IMR-90 (cell line): ENCODE measurements around the gene MEF2C. TPM values are rescaled to one million over a fixed set of nuclear protein-coding genes. Genes with fewer than 3 reads are reported as not detected.

ENCODE experiments used
- ATAC-seq: fragments of 200-7000 bp; cut with Tn5 transposase; 2 replicates; pipeline ENCODE4 v1.9.1; 2020; ENCODE audit warnings: low read depth, mild to moderate bottlenecking, moderate library complexity
- BruUV-seq: library from RNA; stranded (reverse); fragments of 400-500 nt; replicated peaks from 2 replicates; lab custom pipeline; 2021; lab: Mats Ljungman, UMichigan
- CTCF ChIA-PET: fragments of 300-600 bp; formaldehyde crosslinking; extraction: SDS; loops from one replicate; lab custom pipeline; 2021; ENCODE audit warnings: antibody characterized with exemption; lab: Yijun Ruan, JAX
- POLR2A ChIA-PET: fragments of 300-600 bp; sonication (Branson Sonifier 250); formaldehyde crosslinking; loops from one replicate; lab custom pipeline; 2022; ENCODE audit warnings: antibody characterized with exemption; ENCODE audit not compliant: unreplicated experiment; lab: Charles Lee
- DNase-seq: peaks from one replicate; pipeline ENCODE4 v3.0.0; 2013
- H2AFZ ChIP-seq: replicated peaks from 2 replicates; pipeline ENCODE3; 2013; ENCODE audit warnings: low read length, mild to moderate bottlenecking; ENCODE audit not compliant: poor library complexity
- H2AK5ac ChIP-seq: 2 replicates; pipeline ENCODE4 v1.6.1; 2013; ENCODE audit warnings: low read depth, low read length, inconsistent platforms
- H2AK9ac ChIP-seq: replicated peaks from 2 replicates; pipeline ENCODE3; 2013; ENCODE audit warnings: mild to moderate bottlenecking, low read depth, low read length, moderate library complexity; ENCODE audit not compliant: poor library complexity
- H2BK120ac ChIP-seq: 2 replicates; pipeline ENCODE4 v1.6.1; 2013; ENCODE audit warnings: low read depth, low read length, inconsistent platforms
- H2BK15ac ChIP-seq: 3 replicates; pipeline ENCODE4 v1.6.1; 2013; ENCODE audit warnings: low read depth, low read length, inconsistent platforms
- H2BK20ac ChIP-seq: 2 replicates; pipeline ENCODE4 v1.6.1; 2013; ENCODE audit warnings: low read depth, mild to moderate bottlenecking, inconsistent platforms, low read length, moderate library complexity
- H2BK5ac ChIP-seq: 2 replicates; pipeline ENCODE4 v1.6.1; 2013; ENCODE audit warnings: mild to moderate bottlenecking, low read depth, low read length, inconsistent platforms; ENCODE audit not compliant: poor library complexity, severe bottlenecking
- H3K14ac ChIP-seq: replicated peaks from 2 replicates; pipeline ENCODE4 v1.6.1; 2013; ENCODE audit warnings: low read depth, low read length, inconsistent platforms
- H3K18ac ChIP-seq: 2 replicates; pipeline ENCODE4 v1.6.1; 2013; ENCODE audit warnings: low read depth, low read length, control low read depth
- H3K23ac ChIP-seq: 2 replicates; pipeline ENCODE4 v1.6.1; 2013; ENCODE audit warnings: low read depth, low read length, inconsistent platforms
- H3K27ac ChIP-seq: 2 replicates; pipeline ENCODE4 v1.5.1; 2013; ENCODE audit warnings: mild to moderate bottlenecking, control low read depth, low read length; ENCODE audit not compliant: insufficient read depth
- H3K27me3 ChIP-seq: 2 replicates; pipeline ENCODE4 v1.6.1; 2013; ENCODE audit warnings: low read length; ENCODE audit not compliant: control insufficient read depth, insufficient read depth
- H3K36me3 ChIP-seq: 2 replicates; pipeline ENCODE4 v1.6.1; 2013; ENCODE audit warnings: low read length, mixed read lengths; ENCODE audit not compliant: control insufficient read depth, insufficient read depth
- H3K4ac ChIP-seq: 2 replicates; pipeline ENCODE4 v1.6.1; 2013; ENCODE audit warnings: low read depth, low read length, inconsistent platforms
- H3K4me1 ChIP-seq: 2 replicates; pipeline ENCODE4 v1.6.1; 2013; ENCODE audit warnings: low read length, mixed read lengths; ENCODE audit not compliant: control insufficient read depth, insufficient read depth
- H3K4me2 ChIP-seq: 2 replicates; pipeline ENCODE4 v1.6.1; 2013; ENCODE audit warnings: low read depth, mild to moderate bottlenecking, control low read depth, low read length, moderate library complexity
- H3K4me3 ChIP-seq: 2 replicates; pipeline ENCODE4 v1.5.1; 2013; ENCODE audit warnings: low read depth, mild to moderate bottlenecking, control low read depth, low read length, moderate library complexity; ENCODE audit not compliant: insufficient read depth
- H3K56ac ChIP-seq: 2 replicates; pipeline ENCODE4 v1.6.1; 2013; ENCODE audit warnings: low read length, inconsistent platforms; ENCODE audit not compliant: insufficient read depth; ENCODE audit errors: extremely low read depth
- H3K79me1 ChIP-seq, 2 experiments: 2 replicates each; pipeline ENCODE4 v1.6.1; 2013; ENCODE audit warnings: low read length in 2 of 2, inconsistent platforms in 1 of 2, low read depth in 1 of 2
- H3K9ac ChIP-seq: 2 replicates; pipeline ENCODE4 v1.6.1; 2013; ENCODE audit warnings: low read depth, low read length, control low read depth
- H3K9me1 ChIP-seq: 2 replicates; pipeline ENCODE4 v1.6.1; 2013; ENCODE audit warnings: low read length, inconsistent platforms; ENCODE audit not compliant: insufficient read depth
- H3K9me3 ChIP-seq: 2 replicates; pipeline ENCODE4 v1.6.1; 2013; ENCODE audit warnings: low read length; ENCODE audit not compliant: control insufficient read depth, insufficient read depth
- H4K20me1 ChIP-seq: 2 replicates; pipeline ENCODE4 v1.6.1; 2013; ENCODE audit warnings: low read length, inconsistent platforms; ENCODE audit not compliant: insufficient read depth
- H4K5ac ChIP-seq: 2 replicates; pipeline ENCODE4 v1.6.1; 2013; ENCODE audit warnings: mild to moderate bottlenecking, low read depth, low read length, control low read depth
- H4K8ac ChIP-seq, 2 experiments: 2 replicates each; pipeline ENCODE4 v1.6.1; 2013; ENCODE audit warnings: low read depth in 2 of 2, low read length in 2 of 2, control low read depth in 1 of 2, inconsistent platforms in 1 of 2
- H4K91ac ChIP-seq: 2 replicates; pipeline ENCODE4 v1.6.1; 2013; ENCODE audit warnings: low read depth, low read length, inconsistent platforms; ENCODE audit not compliant: insufficient read depth
- BHLHE40 ChIP-seq: fragments of 150-350 bp; IDR thresholded peaks from 2 replicates; pipeline ENCODE4 v1.6.1; 2016; ENCODE audit warnings: mild to moderate bottlenecking, low read depth, low read length
- CHD1 ChIP-seq: IDR thresholded peaks from 2 replicates; pipeline ENCODE4 v1.6.1; 2012; ENCODE audit warnings: low read depth, low read length, improper control_type of control experiment
- CTCF ChIP-seq: conservative IDR thresholded peaks from 2 replicates; pipeline ENCODE4 v1.5.1; 2012; ENCODE audit warnings: mild to moderate bottlenecking, low read depth, low read length, improper control_type of control experiment
- ELK1 ChIP-seq: fragments of 150-350 bp; IDR thresholded peaks from 2 replicates; pipeline ENCODE4 v1.6.1; 2016; ENCODE audit warnings: low read depth, mild to moderate bottlenecking, low read length, moderate library complexity, borderline replicate concordance
- FOS ChIP-seq: fragments of 150-350 bp; IDR thresholded peaks from 2 replicates; pipeline ENCODE4 v1.6.1; 2016; ENCODE audit warnings: low read depth, low read length
- MAFK ChIP-seq: IDR thresholded peaks from 2 replicates; pipeline ENCODE4 v1.6.1; 2012; ENCODE audit warnings: low read depth, low read length, improper control_type of control experiment
- MAZ ChIP-seq: IDR thresholded peaks from 2 replicates; pipeline ENCODE4 v1.6.1; 2012; ENCODE audit warnings: low read depth, mild to moderate bottlenecking, low read length, improper control_type of control experiment, moderate library complexity, borderline replicate concordance
- MXI1 ChIP-seq: IDR thresholded peaks from 2 replicates; pipeline ENCODE4 v1.6.1; 2012; ENCODE audit warnings: low read depth, mild to moderate bottlenecking, low read length, moderate library complexity, borderline replicate concordance
- RAD21 ChIP-seq: IDR thresholded peaks from 2 replicates; pipeline ENCODE4 v1.6.1; 2012; ENCODE audit warnings: low read length, improper control_type of control experiment
- RCOR1 ChIP-seq: IDR thresholded peaks from 2 replicates; pipeline ENCODE4 v1.6.1; 2012; ENCODE audit warnings: mild to moderate bottlenecking, low read length, improper control_type of control experiment; ENCODE audit not compliant: insufficient replicate concordance
- RFX5 ChIP-seq: IDR thresholded peaks from 2 replicates; pipeline ENCODE4 v1.8.0; 2012; ENCODE audit warnings: low read depth, mild to moderate bottlenecking, low read length, moderate library complexity
- SMC3 ChIP-seq: fragments of 150-350 bp; IDR thresholded peaks from 2 replicates; pipeline ENCODE4 v1.6.1; 2016; ENCODE audit warnings: low read depth, mild to moderate bottlenecking, antibody characterized with exemption, low read length, moderate library complexity
- USF2 ChIP-seq: fragments of 150-350 bp; IDR thresholded peaks from 2 replicates; pipeline ENCODE4 v1.6.1; 2017; ENCODE audit warnings: mild to moderate bottlenecking, antibody characterized with exemption, low read length, low read depth
- WGBS, 2 experiments: methylation state at CpG; one replicate each; pipeline versions ENCODE4 v1.1.5 to v1.1.7; 2013; ENCODE audit warnings: missing lambda C conversion rate in 2 of 2; ENCODE audit not compliant: insufficient read length in 1 of 2; ENCODE audit errors: extremely low coverage in 2 of 2; 5-methylcytosine and 5-hydroxymethylcytosine counted together
- dilution Hi-C: fragments of 300-500 bp; cut with HindIII; formaldehyde crosslinking; loops from one replicate; pipeline ENCODE4 v1.14.3; 2018; ENCODE audit warnings: low sequenced_read_pairs; ENCODE audit not compliant: unreplicated experiment
- in situ Hi-C: fragments of 300-500 bp; cut with MboI; formaldehyde crosslinking; loops from 3 replicates; pipeline ENCODE4 v1.14.3; 2019; ENCODE audit warnings: low sequenced_read_pairs, inconsistent platforms, mixed read lengths
- intact Hi-C: fragments of 100-400 bp; cut with micrococcal nuclease; formaldehyde crosslinking; loops from 2 replicates; pipeline ENCODE4 v1.10.0; 2022
- polyA plus RNA-seq, 3 experiments: library from polyadenylated mRNA; depleted of rRNA; stranded (reverse); fragments of >200 nt; gene quantifications; 2 replicates each; pipeline ENCODE4 v1.2.3, GENCODE V29; 2012; ENCODE audit warnings: low replicate concordance in 1 of 3
- total RNA-seq: library from RNA; depleted of rRNA; stranded (reverse); fragments of >200 nt; gene quantifications from 2 replicates; pipeline ENCODE4 v1.2.3, GENCODE V29; 2012

The MEF2C gene
- total and polyA plus RNA-seq, 2 of the 4 experiments (the other 2 are of a cell fraction) = 1.5 to 6.8 TPM

- Histone ChIP-seq H4K5ac (no peak overlapping the region), H3K4me3 (no peak overlapping the region), H3K23ac (no peak overlapping the region), H4K91ac (no peak overlapping the region), H2BK15ac (no peak overlapping the region), H3K9me3 (no peaks in the 10 kb centered on the region), H2AK9ac (no peak overlapping the region), H3K9me1 (no peaks in the 10 kb centered on the region), H2BK20ac (no peak overlapping the region), H3K18ac (no peak overlapping the region), H3K14ac (no peak overlapping the region), H3K4me1 (no peaks in the 10 kb centered on the region), H3K27ac (no peak overlapping the region), H2BK120ac (no peak overlapping the region), H3K56ac (no peak overlapping the region), H4K8ac (no peak overlapping the region), H3K4me2 (no peak overlapping the region), H3K9ac (no peak overlapping the region), H2AFZ (no peak overlapping the region), H3K27me3 (no peaks in the 10 kb centered on the region), H3K36me3 (no peaks in the 10 kb centered on the region), H3K79me1 (no peaks in the 10 kb centered on the region), H3K4ac (no peak overlapping the region), H4K20me1 (no peaks in the 10 kb centered on the region), H2BK5ac (no peak overlapping the region), H2AK5ac (no peak overlapping the region)
- intact Hi-C loops = no loop called here
- BruUV-seq = no TSS peak
- dilution Hi-C loops = no loop called here
- in situ Hi-C loops = no loop called here
- CTCF ChIA-PET = no interaction called here
- no CpG with 5 or more reads among the region's 5 CpGs for WGBS, 2 experiments
- POLR2A ChIA-PET = no interaction called here
- no peak for ATAC-seq
- TF ChIP-seq MXI1 (no peak), BHLHE40 (no peak), FOS (no peak), MAFK (no peak), ELK1 (no peak), RAD21 (no peak), RCOR1 (no peak), CHD1 (no peak), USF2 (no peak), MAZ (no peak), SMC3 (no peak), RFX5 (no peak), CTCF (no peak)
- DNase-seq = no peak
Measured at GRCh38 chr5:88772831-88773230, 110.2 kb downstream of the MEF2C start.
